Calu3 (cell line): ENCODE measurements around the gene CABP1. TPM values are rescaled to one million over a fixed set of nuclear protein-coding genes. Genes with fewer than 3 reads are reported as not detected.

Experiments used
- BruUV-seq: library from RNA; stranded (reverse); fragments of 400-500 nt; replicated peaks from 2 replicates; lab custom pipeline; 2021; lab: Mats Ljungman, UMichigan
- CTCF ChIA-PET: fragments of 300-600 bp; sonication (Branson Sonifier 250); formaldehyde crosslinking; loops from one replicate; lab custom pipeline; 2022; ENCODE audit warnings: antibody characterized with exemption; lab: Charles Lee
- DNase-seq: peaks from one replicate; pipeline ENCODE4 v3.0.0; 2022
- H3K27ac Mint-ChIP-seq: one replicate; pipeline ENCODE4 v1.8.0; 2022; ENCODE audit warnings: mixed read lengths; ENCODE audit not compliant: unreplicated experiment
- H3K27me3 Mint-ChIP-seq: one replicate; pipeline ENCODE4 v1.8.0; 2022; ENCODE audit warnings: mixed read lengths; ENCODE audit not compliant: unreplicated experiment
- H3K36me3 Mint-ChIP-seq: one replicate; pipeline ENCODE4 v1.8.0; 2022; ENCODE audit warnings: mild to moderate bottlenecking, moderate library complexity, mixed read lengths; ENCODE audit not compliant: insufficient read depth, unreplicated experiment
- H3K4me1 Mint-ChIP-seq: one replicate; pipeline ENCODE4 v1.8.0; 2022; ENCODE audit warnings: mild to moderate bottlenecking, low read depth, mixed read lengths; ENCODE audit not compliant: unreplicated experiment
- H3K4me3 Mint-ChIP-seq: one replicate; pipeline ENCODE4 v1.8.0; 2022; ENCODE audit warnings: mild to moderate bottlenecking, low read depth, moderate library complexity, mixed read lengths; ENCODE audit not compliant: unreplicated experiment
- H3K9me3 Mint-ChIP-seq: one replicate; pipeline ENCODE4 v1.8.0; 2022; ENCODE audit warnings: low read depth, mixed read lengths; ENCODE audit not compliant: unreplicated experiment
- CTCF ChIP-seq: fragments of 200-600 bp; IDR thresholded peaks from one replicate; pipeline ENCODE4 v1.8.0; 2022; ENCODE audit warnings: antibody characterized with exemption; ENCODE audit not compliant: unreplicated experiment
- intact Hi-C: fragments of 100-400 bp; cut with micrococcal nuclease; formaldehyde crosslinking; loops from one replicate; pipeline ENCODE4 v1.10.0; 2022; ENCODE audit not compliant: unreplicated experiment
- total RNA-seq: library from RNA; stranded (reverse); gene quantifications from 2 replicates; pipeline ENCODE4 v1.2.3, GENCODE V29; 2022

Gene CABP1
- total RNA-seq, 1 experiment from 2014 or later: 0.14 TPM

GRCh38 chr12:120692524-120693033 lies 52.2 kb downstream of the CABP1 start:
- no TSS peak for BruUV-seq
- H3K4me1 Mint-ChIP-seq: peaks cover 43% of the 10 kb centered on the region
- H3K27ac Mint-ChIP-seq: no peak overlapping the region

GRCh38 chr12:120693848-120694247 lies 53.4 kb downstream of the CABP1 start:
- Mint-ChIP-seq H3K9me3 (no peaks in the 10 kb centered on the region), H3K36me3 (peaks cover 40% of the 10 kb centered on the region), H3K27ac (no peak overlapping the region), H3K27me3 (no peaks in the 10 kb centered on the region), H3K4me1 (peaks cover 43% of the 10 kb centered on the region), H3K4me3 (no peak overlapping the region)
- no TSS peak for BruUV-seq
- DNase-seq: no peak
- no peak for TF ChIP-seq CTCF
- intact Hi-C loops: no loop called here
- CTCF ChIA-PET: no interaction called here

More at GRCh38 chr12:120692524-120693033, 52.2 kb downstream of the CABP1 start:
- no peak for DNase-seq
- intact Hi-C loops: no loop called here
- Mint-ChIP-seq H3K4me3 (peak overlapping the region; percentile 24), H3K36me3 (peaks cover 46% of the 10 kb centered on the region), H3K9me3 (no peaks in the 10 kb centered on the region), H3K27me3 (no peaks in the 10 kb centered on the region)
- CTCF ChIA-PET: no interaction called here
- no peak for TF ChIP-seq CTCF

DNA sequence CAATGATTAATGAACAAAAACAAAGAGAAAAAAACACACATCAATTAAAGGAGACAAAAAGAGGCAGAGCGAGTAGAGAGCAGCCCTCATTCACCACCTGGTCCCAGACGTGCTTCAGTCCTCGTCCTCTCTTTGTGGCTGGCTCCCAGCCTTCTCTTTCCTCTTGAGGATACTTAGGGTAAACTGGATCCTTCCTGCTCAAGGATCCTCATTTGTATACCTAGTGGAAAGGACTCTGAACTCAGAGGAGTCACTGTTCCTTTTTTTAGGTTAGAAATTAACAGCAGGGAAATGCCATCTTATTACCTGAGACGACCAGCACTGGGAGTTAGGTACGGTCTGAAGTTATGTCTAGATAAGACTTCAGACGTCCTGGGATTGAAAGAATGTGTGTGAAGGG lies 56.2 kb downstream of the CABP1 start:
- BruUV-seq: no TSS peak
- Mint-ChIP-seq H3K27ac (no peak overlapping the region), H3K4me1 (peaks cover 19% of the 10 kb centered on the region), H3K27me3 (no peaks in the 10 kb centered on the region), H3K36me3 (peaks cover 55% of the 10 kb centered on the region), H3K9me3 (no peaks in the 10 kb centered on the region), H3K4me3 (no peak overlapping the region)
- intact Hi-C loops: no loop called here
- CTCF ChIA-PET: no interaction called here
- no peak for DNase-seq
- TF ChIP-seq CTCF: no peak

DNA sequence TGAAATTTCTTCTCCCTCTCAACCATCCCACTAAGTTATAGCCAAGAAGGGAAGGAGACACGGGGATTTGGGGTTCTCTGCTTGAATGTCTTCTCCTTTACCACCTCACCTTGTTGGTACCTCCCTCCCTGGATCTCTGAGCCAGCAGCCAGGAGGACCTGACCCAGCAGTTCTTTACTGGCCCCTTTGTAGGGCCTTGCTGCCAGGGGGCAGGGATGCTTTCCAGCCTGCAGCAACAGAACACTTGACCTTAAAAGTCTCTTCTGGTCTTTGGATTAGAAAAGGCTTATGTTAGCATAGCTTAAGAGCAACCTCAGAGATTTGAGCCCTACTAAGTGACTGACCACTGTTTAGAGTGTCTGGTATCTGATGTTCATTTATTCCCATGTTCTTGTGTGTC lies 56.9 kb downstream of the CABP1 start:
- Mint-ChIP-seq H3K4me1 (peaks cover 12% of the 10 kb centered on the region), H3K36me3 (peaks cover 58% of the 10 kb centered on the region), H3K4me3 (no peak overlapping the region), H3K9me3 (no peaks in the 10 kb centered on the region), H3K27me3 (no peaks in the 10 kb centered on the region), H3K27ac (no peak overlapping the region)
- intact Hi-C loops: no loop called here
- no peak for TF ChIP-seq CTCF
- DNase-seq: no peak
- no TSS peak for BruUV-seq
- CTCF ChIA-PET: interaction anchor here (1.9 kb wide), 1 partner anchor 7 kb away, joined by 4 read pairs; no protein-coding TSS in a partner anchor
